GM12872 (cell line): ENCODE data around the gene ADAM10.

Source experiments
- CTCF ChIP-seq: IDR thresholded peaks from 3 replicates; pipeline ENCODE4 v1.5.1; 2011; ENCODE audit warnings: low read depth, mild to moderate bottlenecking, low read length, moderate library complexity; ENCODE audit not compliant: insufficient read depth

ADAM10 gene

DNA sequence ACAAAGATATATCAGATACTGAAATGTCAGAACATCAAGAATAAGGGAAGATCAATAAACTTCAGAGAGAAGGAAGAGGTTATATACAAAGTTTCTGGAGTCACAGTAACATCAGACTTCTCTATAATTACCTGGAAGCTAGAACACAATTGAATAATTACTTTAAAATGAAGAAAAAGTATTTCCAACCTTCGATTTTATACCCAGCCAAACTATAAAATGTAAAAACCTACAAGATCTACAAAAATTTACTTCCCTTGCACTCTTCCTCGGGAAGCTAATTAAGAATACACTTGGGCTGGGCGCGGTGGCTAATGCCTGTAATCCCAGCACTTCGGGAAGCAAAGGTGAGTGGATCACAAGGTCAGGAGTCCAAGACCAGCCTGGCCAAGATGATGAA, 15.0 kb upstream of the ADAM10 start:
- no peak for TF ChIP-seq CTCF

DNA sequence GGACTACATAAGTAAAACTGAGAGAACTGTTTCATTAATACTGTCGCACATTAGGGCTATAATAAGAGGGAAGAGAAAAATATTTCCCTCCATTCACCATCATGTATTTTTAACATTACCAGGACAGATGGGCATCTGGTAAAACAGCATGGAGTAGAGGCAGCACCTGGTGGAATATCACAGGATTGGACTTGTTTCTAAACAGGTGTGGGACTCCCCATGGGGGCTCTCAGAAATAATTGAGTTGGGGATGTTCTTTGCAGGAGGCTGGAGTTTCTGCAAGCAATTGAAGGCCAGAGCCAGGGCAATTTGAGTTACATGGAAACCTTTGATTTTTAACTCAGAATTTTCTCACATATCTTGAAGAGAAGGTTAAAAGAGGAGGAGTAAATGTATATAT, 13.2 kb upstream of the ADAM10 start:
- no peak for TF ChIP-seq CTCF

- TF ChIP-seq CTCF = no peak
These were observed 12.8 kb upstream of the ADAM10 start for GRCh38 chr15:58762285-58762684.

DNA sequence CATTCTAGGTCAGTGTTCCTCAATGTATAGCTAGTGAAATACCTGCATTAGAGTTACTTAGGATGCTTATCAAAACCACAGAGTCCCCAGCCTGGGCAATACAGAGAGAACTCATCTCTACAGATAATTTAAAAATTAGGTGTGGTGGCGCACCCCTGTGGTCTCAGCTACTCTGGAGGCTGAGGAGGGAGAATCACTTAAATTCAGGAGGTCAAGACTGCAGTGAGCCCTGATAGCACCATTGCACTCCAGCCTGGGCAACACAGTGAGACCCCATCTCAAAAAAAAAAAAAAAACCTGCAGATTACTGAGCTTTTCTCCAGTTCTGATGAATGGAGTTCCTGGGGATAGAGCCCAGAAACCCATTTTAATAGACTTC, 11.5 kb upstream of the ADAM10 start:
- TF ChIP-seq CTCF = no peak

DNA sequence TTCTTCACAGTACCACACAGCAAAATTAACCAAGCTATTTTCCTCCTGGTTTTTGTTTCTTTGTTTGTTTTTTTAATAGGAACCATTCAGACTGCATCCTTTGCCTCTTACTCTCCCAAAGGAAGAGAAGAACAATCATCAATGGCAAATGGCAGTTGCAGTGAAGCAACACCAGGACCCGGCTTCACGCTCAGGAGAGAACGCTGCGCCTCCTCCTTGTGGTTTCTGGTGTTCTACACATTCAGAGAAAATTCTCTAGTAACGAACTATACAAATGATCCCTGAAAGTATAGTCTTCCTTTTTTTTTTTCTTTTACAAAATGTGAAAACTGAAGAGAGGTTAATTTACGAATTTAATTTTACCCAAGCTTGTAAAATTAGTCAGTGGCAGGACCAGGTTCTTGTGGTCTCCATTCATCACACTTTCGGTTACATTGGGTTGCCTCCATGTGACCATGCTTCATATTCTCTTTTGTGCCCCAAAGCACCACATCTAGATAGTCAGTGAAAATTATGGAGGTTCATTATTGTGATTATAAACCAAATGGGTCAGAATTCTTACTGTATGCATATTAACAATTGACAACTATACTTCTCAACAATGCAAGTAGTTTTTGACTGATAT, 11.0 kb upstream of the ADAM10 start:
- no peak for TF ChIP-seq CTCF

- peak; percentile 42; the same call in 2 of the 3 replicates for TF ChIP-seq CTCF
These were observed 8.6 kb upstream of the ADAM10 start for GRCh38 chr15:58758141-58758540.

GRCh38 chr15:58755956-58756355, 6.4 kb upstream of the ADAM10 start:
- TF ChIP-seq CTCF = no peak
